Measurements from ENCODE around the gene ADAM12.

ADAM12 gene

GRCh38 chr10:126314863-126315493 is 73.3 kb downstream of the ADAM12 start:
- DNase-seq, result no peak

GRCh38 chr10:126312167-126312566 is 76.1 kb downstream of the ADAM12 start:
- no peak for DNase-seq

GRCh38 chr10:126309228-126309883 is 78.9 kb downstream of the ADAM12 start:
- no peak for DNase-seq

GRCh38 chr10:126302826-126303665 is 85.2 kb downstream of the ADAM12 start:
- no peak for DNase-seq

- DNase-seq, result no peak
Measured at GRCh38 chr10:126302476-126302756, 85.9 kb downstream of the ADAM12 start.

- no peak for DNase-seq
Measured at GRCh38 chr10:126301701-126302475, 86.4 kb downstream of the ADAM12 start.

GRCh38 chr10:126294451-126294850 is 93.8 kb downstream of the ADAM12 start:
- no peak for DNase-seq

- DNase-seq, result no peak
Measured at GRCh38 chr10:126290232-126290631, 98.0 kb downstream of the ADAM12 start.

- no peak for DNase-seq
Measured at GRCh38 chr10:126288547-126289493, 99.5 kb downstream of the ADAM12 start.

- DNase-seq, result no peak
Measured at GRCh38 chr10:126286256-126286780, 102.0 kb downstream of the ADAM12 start.

GRCh38 chr10:126283307-126283706 is 105.0 kb downstream of the ADAM12 start:
- no peak for DNase-seq

GRCh38 chr10:126278851-126279250 is 109.4 kb downstream of the ADAM12 start:
- DNase-seq, result no peak

- no peak for DNase-seq
Measured at GRCh38 chr10:126277181-126277580, 111.1 kb downstream of the ADAM12 start.

GRCh38 chr10:126272526-126272925 is 115.8 kb downstream of the ADAM12 start:
- DNase-seq, result no peak

- DNase-seq, result no peak
Measured at GRCh38 chr10:126270111-126270510, 118.2 kb downstream of the ADAM12 start.

GRCh38 chr10:126268013-126268920 is 120.0 kb downstream of the ADAM12 start:
- no peak for DNase-seq

GRCh38 chr10:126264102-126265018 is 123.9 kb downstream of the ADAM12 start:
- DNase-seq, result no peak

- DNase-seq, result no peak
Measured at GRCh38 chr10:126263006-126263676, 125.1 kb downstream of the ADAM12 start.

- no peak for DNase-seq
Measured at GRCh38 chr10:126262233-126262838, 125.9 kb downstream of the ADAM12 start.

Measured in NCI-H2081 treated with DMSO at 0.1 percent for 48 hours (cell line).